ENCODE data around the gene TNFAIP2.
A peak's percentile ranks its signal among the peaks of the same experiment; 100 is the strongest.

Gene TNFAIP2, protein sequence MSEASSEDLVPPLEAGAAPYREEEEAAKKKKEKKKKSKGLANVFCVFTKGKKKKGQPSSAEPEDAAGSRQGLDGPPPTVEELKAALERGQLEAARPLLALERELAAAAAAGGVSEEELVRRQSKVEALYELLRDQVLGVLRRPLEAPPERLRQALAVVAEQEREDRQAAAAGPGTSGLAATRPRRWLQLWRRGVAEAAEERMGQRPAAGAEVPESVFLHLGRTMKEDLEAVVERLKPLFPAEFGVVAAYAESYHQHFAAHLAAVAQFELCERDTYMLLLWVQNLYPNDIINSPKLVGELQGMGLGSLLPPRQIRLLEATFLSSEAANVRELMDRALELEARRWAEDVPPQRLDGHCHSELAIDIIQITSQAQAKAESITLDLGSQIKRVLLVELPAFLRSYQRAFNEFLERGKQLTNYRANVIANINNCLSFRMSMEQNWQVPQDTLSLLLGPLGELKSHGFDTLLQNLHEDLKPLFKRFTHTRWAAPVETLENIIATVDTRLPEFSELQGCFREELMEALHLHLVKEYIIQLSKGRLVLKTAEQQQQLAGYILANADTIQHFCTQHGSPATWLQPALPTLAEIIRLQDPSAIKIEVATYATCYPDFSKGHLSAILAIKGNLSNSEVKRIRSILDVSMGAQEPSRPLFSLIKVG

GRCh38 chr14:103122947-103123633 is at the start of gene TNFAIP2:
Gene TNFAIP2, plus strand, starts transcription at chr14:103123461. Its CDS starts 2,997 bp downstream, at chr14:103126458.
- peak within 1 kb of the TSS; percentile 22 for H3K27ac ChIP-seq
- DNase-seq (ENCODE audit: low read depth, low spot score) = no peak

DNA sequence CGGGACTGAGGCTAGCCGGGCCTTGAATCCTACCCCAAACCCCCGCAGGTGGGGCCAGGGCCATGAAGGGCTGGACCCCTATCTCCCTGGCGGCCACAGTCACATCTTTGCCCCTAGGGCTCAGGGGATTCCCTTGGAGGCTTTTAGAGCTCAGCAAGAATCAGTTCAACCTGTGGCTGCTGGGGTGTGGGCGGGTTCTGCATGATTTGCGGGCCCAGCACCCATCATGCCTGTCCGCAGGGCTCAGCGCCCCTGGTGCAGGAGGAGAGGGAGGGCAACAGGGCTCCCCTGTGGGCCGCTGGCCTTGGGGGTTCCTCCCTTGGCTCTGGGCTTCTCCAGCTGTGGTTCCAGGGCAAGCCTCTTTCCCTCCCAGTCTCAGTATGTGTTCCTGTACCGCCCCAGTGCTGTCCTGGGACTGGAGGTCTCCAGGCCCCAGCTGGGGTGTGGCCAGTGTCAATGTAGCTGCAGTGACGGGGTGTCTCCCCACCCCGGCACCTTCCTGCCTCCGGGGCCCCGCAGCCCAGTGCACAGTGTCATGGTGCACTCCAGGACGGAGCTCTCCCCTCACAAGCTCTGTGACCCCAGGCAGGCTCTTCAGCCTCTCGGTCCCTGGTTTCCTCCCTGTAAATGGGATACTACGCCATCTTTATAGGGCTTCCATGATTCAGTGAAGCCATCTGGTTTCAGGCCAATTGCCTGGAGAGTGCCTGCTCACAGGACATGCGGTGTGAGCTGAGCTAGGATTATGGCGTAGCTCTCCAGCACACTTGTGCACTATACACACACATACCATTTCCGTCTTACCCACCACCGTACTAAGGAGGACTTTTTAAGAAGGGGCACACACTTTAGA is 49.2 kb upstream of the TNFAIP2 start:
- H3K27ac ChIP-seq = no peak overlapping the region
- DNase-seq (ENCODE audit: low read depth, low spot score) = no peak

DNA sequence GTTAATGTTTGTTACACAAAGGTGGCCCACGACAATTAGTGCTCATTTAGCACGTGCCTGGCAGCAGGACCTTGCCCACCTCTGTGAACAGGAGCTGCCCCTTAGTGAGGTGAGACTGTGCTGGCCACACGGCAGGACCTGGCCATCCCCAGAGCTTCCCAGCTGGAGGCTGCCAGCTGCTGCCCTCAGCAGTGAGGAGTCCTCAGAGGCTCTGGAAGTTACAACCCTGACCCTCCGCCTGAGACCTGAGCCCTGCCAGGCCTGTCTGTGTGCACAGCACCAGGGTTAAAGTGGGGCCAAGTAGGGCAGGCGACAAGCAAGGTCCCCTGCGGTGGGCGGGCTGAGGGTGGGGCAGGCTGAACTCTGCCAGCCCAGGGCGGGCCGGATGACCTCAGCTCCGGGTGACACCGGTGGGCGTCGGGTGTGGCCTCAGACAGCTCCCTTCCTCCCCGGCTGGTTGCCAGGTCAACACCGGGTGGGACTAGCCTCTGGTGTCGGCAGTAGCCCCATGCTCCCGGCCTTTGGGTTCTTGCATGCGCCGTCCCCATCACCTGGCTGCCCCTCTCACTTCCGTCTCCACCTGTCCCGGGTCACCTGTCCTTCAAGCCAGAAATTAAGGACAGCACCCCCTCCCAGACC is 48.4 kb upstream of the TNFAIP2 start:
- H3K27ac ChIP-seq = no peak overlapping the region
- no peak for DNase-seq (ENCODE audit: low read depth, low spot score)

GRCh38 chr14:103078420-103078749 is 44.9 kb upstream of the TNFAIP2 start:
- H3K27ac ChIP-seq = no peak overlapping the region
- DNase-seq (ENCODE audit: low read depth, low spot score) = no peak

- DNase-seq (ENCODE audit: low read depth, low spot score) = no peak
- no peak overlapping the region for H3K27ac ChIP-seq
These were observed 44.2 kb upstream of the TNFAIP2 start for GRCh38 chr14:103078860-103079587.

- no peak overlapping the region for H3K27ac ChIP-seq
- DNase-seq (ENCODE audit: low read depth, low spot score) = no peak
These were observed 41.3 kb upstream of the TNFAIP2 start for GRCh38 chr14:103081951-103082350.

DNA sequence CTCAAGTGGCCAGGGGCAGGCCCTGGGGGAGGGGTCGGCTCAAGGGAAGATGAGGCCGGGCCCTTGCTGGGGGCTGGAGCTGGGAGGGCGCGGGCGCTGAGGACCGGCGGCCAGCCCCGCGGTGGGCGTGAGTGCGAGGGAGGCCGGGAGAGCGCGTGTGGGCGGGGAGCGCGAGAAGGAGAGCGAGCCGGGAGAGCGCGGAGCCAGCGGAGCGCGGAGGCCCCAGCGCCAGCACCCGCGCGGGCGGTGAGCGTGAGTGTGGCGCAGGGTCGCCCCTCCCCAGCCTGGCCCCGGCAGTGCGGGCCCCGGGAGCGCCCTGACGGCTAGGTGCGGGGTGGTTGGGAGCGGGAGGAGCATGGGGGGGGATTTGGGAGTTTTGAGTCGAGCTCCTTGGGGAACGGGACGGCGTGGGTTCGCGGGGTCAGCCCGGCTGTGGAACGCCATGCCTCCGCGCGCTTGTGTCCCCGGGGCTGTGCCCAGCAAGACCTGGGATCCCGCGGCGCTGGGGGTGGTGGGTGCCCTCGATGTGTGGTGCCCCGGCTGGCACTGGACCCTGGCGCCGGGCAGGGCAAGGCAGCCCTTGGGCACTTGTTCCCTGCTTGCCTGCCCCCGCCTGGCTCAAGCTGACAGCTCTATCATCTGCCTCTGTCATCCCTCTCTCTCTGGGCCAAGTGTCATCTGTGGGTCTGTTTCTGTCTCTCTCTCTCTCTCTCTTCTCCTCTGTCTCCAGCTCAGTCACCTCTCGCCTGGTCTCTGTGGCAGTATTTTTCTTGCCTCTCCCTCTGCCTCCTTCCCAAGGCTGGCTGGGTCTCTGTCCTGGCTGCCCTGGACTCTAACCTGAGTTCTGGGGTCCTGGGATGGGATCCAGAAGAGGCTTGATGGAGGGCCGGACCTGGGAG is 39.0 kb upstream of the TNFAIP2 start, which contains the start of gene LBHD2:
Gene LBHD2, plus strand, starts transcription at position 190 of the 899 bp plus-strand sequence. CDS start 1,803 bp downstream, outside the sequence.
- DNase-seq (ENCODE audit: low read depth, low spot score) = no peak
- no peak within 1 kb of the TSS for H3K27ac ChIP-seq

GRCh38 chr14:103085106-103086091 is 37.9 kb upstream of the TNFAIP2 start:
- no peak for DNase-seq (ENCODE audit: low read depth, low spot score)
- no peak overlapping the region for H3K27ac ChIP-seq

DNA sequence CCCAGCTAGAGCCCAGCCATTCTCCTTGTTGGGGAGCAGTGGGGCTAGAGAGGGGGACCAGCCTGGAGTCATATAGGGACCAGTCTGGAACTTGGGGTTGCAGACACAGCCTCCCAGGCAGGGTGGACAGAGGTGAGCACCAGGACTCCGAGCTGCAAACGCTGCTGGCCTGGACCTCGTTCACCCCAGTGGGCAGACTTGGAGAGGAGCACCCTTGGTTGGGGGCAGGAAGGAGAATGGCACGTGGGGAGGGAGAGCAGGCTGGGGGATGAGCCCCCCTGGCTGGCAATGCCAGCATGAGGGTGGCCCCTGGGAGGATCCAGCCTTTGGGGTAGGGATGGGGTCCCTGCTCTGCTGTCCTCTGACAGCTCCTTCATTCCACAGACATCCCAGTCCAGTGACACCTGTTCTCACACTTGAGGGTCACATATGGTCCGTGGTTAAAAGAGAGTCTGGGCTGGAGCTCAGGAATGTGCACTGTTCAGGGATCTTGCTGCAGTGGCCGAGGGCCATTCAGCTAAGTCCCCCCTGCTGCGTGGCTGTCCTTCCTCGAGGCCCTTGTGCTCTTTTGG is 36.4 kb upstream of the TNFAIP2 start:
- no peak overlapping the region for H3K27ac ChIP-seq
- no peak for DNase-seq (ENCODE audit: low read depth, low spot score)

DNA sequence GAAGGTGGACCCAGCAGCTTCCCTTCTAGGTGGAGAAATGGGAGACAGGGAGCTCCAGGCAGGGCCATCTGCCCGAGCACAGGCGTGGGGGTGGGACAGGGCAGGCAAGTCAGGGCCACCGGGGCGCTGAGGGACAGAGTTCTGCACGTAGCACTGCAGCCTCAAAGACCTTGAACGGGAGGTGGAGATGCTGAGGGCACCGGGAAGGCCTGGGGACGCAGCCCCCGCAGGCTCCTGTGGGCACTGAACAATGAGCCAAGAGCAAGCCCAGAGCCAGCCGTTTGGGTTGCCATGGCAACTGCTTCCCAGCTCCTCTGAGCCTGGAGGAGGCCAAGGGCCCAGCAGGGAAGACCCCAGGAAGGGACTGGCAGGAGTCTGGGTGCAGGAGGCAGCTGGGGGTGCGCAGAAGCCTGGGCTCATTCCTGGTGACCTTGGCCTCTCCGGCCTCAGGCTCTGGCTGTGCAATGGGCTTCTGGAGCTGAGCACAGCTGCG is 35.9 kb upstream of the TNFAIP2 start:
- H3K27ac ChIP-seq = no peak overlapping the region
- no peak for DNase-seq (ENCODE audit: low read depth, low spot score)

- H3K27ac ChIP-seq = no peak overlapping the region
- DNase-seq (ENCODE audit: low read depth, low spot score) = no peak
These were observed 34.3 kb upstream of the TNFAIP2 start for GRCh38 chr14:103088921-103089320.

GRCh38 chr14:103089386-103090335 is 33.6 kb upstream of the TNFAIP2 start:
- no peak overlapping the region for H3K27ac ChIP-seq

GRCh38 chr14:103090481-103091020 is 32.7 kb upstream of the TNFAIP2 start:
- no peak for DNase-seq (ENCODE audit: low read depth, low spot score)
- H3K27ac ChIP-seq = no peak overlapping the region

More at GRCh38 chr14:103089386-103090335, 33.6 kb upstream of the TNFAIP2 start:
- DNase-seq (ENCODE audit: low read depth, low spot score) = no peak

GRCh38 chr14:103091041-103091882 is 32.0 kb upstream of the TNFAIP2 start:
- no peak overlapping the region for H3K27ac ChIP-seq
- DNase-seq (ENCODE audit: low read depth, low spot score) = no peak
